Fibroblast of the aortic adventitia (primary cell): Measurements from ENCODE around the gene IL1F10. TPM values are rescaled to one million over a fixed set of nuclear protein-coding genes. Genes with fewer than 3 reads are reported as not detected.

Experiments
- DNase-seq: peaks from one replicate; pipeline ENCODE4 v3.0.0-alpha.2; 2010; ENCODE audit warnings: low read depth
- H3K4me3 ChIP-seq: 2 replicates; pipeline ENCODE4 v1.5.1; 2011; ENCODE audit warnings: low read depth, mild to moderate bottlenecking, control low read depth, low read length, moderate library complexity
- total RNA-seq: library from RNA; depleted of rRNA; stranded (reverse); fragments of >200 nt; gene quantifications from 2 replicates; pipeline ENCODE4 v1.2.3, GENCODE V29; 2012; ENCODE audit warnings: low replicate concordance
- TF ChIP-seq, protein P1 (sequence below): IDR thresholded peaks from 2 replicates; pipeline ENCODE4 v1.5.1; 2011; ENCODE audit warnings: mild to moderate bottlenecking, low read length, control low read depth, inconsistent platforms; ENCODE audit not compliant: insufficient read depth

IL1F10 gene, protein sequence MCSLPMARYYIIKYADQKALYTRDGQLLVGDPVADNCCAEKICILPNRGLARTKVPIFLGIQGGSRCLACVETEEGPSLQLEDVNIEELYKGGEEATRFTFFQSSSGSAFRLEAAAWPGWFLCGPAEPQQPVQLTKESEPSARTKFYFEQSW
- not detected in 2 replicates for total RNA-seq

DNA sequence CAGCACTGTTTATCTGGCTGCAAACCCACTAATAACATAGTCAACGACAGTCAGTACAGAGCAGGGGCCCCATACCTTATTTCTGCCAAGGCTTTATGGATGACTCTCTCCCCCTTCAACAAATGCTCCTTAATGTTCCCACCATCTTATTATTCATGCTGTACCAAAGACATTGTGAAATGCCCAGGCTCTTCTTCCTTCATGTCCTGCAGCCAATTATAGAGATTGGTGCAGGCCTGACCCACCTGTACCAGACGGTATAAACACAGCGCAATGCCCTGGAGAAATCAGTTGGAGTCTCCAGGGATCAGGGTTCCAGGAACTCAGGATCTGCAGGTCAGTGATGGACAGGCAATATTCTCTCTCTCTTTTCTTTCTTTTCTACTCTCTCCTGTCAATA is at the start of gene IL1F10:
IL1F10 (plus strand) TSS at position 290 of the 400 bp plus-strand sequence. CDS start 4,769 bp downstream, outside the sequence.
- no peak for DNase-seq
- no peak within 1 kb of the TSS for H3K4me3 ChIP-seq
- TF ChIP-seq, protein P1, sequence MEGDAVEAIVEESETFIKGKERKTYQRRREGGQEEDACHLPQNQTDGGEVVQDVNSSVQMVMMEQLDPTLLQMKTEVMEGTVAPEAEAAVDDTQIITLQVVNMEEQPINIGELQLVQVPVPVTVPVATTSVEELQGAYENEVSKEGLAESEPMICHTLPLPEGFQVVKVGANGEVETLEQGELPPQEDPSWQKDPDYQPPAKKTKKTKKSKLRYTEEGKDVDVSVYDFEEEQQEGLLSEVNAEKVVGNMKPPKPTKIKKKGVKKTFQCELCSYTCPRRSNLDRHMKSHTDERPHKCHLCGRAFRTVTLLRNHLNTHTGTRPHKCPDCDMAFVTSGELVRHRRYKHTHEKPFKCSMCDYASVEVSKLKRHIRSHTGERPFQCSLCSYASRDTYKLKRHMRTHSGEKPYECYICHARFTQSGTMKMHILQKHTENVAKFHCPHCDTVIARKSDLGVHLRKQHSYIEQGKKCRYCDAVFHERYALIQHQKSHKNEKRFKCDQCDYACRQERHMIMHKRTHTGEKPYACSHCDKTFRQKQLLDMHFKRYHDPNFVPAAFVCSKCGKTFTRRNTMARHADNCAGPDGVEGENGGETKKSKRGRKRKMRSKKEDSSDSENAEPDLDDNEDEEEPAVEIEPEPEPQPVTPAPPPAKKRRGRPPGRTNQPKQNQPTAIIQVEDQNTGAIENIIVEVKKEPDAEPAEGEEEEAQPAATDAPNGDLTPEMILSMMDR, result no peak

DNA sequence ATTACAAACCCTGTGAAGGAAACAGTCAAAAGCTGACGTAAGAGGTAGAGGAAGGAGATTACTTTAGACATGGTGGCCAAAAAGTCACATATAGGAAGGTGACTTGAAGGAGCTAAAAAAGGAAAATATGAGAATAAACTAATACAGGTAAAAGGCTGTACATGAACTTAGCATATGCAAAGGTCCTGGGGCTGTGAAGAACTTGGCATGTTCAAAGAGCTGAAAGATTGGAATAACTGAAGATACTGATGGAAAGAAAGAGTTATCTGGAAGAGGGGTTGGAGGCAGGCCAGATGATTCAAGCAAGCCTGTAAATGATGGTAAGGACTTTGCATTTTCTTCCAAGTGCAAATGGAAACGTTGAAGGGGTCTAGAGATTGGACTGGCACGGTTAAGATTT is 49.3 kb upstream of the IL1F10 start:
- no peak overlapping the region for H3K4me3 ChIP-seq

GRCh38 chr2:113021312-113021711 is 46.5 kb upstream of the IL1F10 start:
- H3K4me3 ChIP-seq, result no peak overlapping the region
- TF ChIP-seq, protein P1, result no peak
- DNase-seq, result no peak

More for the DNA sequence above, 49.3 kb upstream of the IL1F10 start:
- DNase-seq, result no peak
- TF ChIP-seq, protein P1, result no peak

DNA sequence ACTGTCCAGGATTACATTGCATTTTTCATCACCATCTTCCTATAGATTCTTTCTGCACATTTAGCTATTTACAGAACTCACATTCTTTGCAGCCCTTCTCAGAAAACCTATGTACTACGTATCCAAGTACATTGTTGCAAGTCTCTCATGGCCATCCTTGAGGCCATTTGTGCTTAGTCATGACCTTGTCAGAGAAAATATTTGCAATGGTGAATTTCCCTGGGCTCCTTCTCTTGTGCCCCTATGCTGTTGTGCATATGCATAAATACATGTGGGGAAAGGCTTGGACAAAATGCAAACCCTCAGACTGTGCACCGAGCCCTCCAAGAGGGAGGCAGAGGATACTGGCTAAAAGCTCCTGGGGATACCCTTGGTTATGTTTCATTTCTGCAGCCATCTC is 43.0 kb upstream of the IL1F10 start:
- no peak overlapping the region for H3K4me3 ChIP-seq
- DNase-seq, result no peak
- TF ChIP-seq, protein P1, result no peak

DNA sequence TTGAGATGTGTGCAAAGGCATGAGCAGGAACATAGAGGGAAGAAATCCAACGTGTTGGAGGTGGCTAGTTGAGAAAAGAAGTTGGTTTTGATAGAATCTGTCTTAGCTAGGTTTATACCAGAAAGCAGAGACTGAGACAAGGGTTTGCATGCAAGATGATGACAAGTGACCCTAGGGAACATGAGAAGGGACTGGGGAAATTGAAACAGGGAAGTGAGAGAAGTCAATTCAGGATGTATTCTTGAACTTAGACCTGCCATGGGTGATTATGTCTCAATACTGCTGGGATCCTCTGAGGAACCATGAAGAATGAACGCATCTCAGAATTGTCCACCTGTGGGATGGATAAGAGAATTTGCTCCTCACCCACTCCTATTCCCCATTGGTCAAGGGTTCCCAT is 42.0 kb upstream of the IL1F10 start:
- DNase-seq, result no peak
- no peak overlapping the region for H3K4me3 ChIP-seq
- TF ChIP-seq, protein P1, result no peak

- no peak for DNase-seq
- TF ChIP-seq, protein P1, result no peak
- no peak overlapping the region for H3K4me3 ChIP-seq
Measured at GRCh38 chr2:113027691-113028090, 40.1 kb upstream of the IL1F10 start.

GRCh38 chr2:113028112-113028511 is 39.7 kb upstream of the IL1F10 start:
- DNase-seq, result no peak
- no peak overlapping the region for H3K4me3 ChIP-seq
- TF ChIP-seq, protein P1, result no peak
